GM12864 (cell line): ENCODE data around the gene PIEZO2.
"Not testable (repeated sequence)": the region's sequence is repeated elsewhere in the genome, so short reads cannot be mapped to it uniquely, and the experiment has no call there.

ENCODE experiments used
- DNase-seq: peaks from one replicate; pipeline ENCODE4 v3.0.0-alpha.2; 2011; ENCODE audit warnings: low read depth
- H3K4me3 ChIP-seq: 2 replicates; pipeline ENCODE4 v1.5.1; 2011; ENCODE audit warnings: mild to moderate bottlenecking, low read depth, low read length, control low read depth
- TF ChIP-seq, protein P1 (sequence below): IDR thresholded peaks from 2 replicates; pipeline ENCODE4 v1.5.1; 2011; ENCODE audit warnings: low read depth, mild to moderate bottlenecking, moderate library complexity, low read length, control low read depth, inconsistent platforms; ENCODE audit errors: missing control alignments

PIEZO2 gene

GRCh38 chr18:11145413-11146191 is 3.8 kb downstream of the PIEZO2 start:
- TF ChIP-seq, protein P1, sequence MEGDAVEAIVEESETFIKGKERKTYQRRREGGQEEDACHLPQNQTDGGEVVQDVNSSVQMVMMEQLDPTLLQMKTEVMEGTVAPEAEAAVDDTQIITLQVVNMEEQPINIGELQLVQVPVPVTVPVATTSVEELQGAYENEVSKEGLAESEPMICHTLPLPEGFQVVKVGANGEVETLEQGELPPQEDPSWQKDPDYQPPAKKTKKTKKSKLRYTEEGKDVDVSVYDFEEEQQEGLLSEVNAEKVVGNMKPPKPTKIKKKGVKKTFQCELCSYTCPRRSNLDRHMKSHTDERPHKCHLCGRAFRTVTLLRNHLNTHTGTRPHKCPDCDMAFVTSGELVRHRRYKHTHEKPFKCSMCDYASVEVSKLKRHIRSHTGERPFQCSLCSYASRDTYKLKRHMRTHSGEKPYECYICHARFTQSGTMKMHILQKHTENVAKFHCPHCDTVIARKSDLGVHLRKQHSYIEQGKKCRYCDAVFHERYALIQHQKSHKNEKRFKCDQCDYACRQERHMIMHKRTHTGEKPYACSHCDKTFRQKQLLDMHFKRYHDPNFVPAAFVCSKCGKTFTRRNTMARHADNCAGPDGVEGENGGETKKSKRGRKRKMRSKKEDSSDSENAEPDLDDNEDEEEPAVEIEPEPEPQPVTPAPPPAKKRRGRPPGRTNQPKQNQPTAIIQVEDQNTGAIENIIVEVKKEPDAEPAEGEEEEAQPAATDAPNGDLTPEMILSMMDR = no peak
- no peak overlapping the region; the same call in 1 of the 2 replicates for H3K4me3 ChIP-seq
- DNase-seq = no peak

DNA sequence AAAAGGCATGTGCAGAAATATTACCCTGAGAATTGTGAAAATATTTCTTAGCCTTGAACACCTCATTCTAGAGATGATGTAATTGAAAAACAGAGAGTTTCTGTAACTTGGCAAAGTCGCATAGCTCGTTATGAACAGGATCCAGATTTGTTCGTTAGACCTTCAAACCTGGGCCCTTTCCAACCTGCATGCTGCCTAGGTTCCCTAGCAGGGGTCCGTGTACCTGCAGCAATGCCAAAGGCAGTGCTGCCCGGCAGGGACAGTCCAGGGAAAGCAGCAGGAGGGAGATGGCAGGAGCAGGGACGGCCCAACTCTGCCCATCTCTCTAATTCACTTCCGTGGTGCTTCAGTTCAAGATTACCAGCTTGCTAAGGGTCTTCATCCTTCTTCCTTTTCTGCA is 12.0 kb downstream of the PIEZO2 start:
- no peak overlapping the region for H3K4me3 ChIP-seq
- TF ChIP-seq, protein P1 = no peak
- DNase-seq = no peak

DNA sequence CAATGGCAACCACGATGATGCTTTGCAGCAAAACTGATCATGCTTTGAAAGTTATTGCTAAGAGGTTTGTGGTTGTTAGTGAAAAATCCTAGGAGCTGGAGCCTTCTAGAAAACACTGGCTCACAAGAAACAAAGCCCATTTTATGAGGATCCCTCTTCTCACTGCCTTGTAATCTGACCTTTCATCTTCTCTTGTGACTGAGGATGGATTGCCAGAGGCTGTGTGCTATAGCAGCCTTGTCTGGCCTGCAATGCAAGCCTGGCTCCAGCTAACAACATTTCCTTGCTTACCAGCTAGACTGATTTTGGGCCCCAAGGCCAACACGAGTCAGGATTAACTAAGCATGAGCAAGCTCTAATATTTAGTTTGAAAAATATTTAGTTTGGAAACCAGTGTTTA is 13.1 kb downstream of the PIEZO2 start:
- no peak for DNase-seq
- no peak overlapping the region for H3K4me3 ChIP-seq
- TF ChIP-seq, protein P1 = no peak

GRCh38 chr18:11134940-11135339 is 14.4 kb downstream of the PIEZO2 start:
- H3K4me3 ChIP-seq = no peak overlapping the region
- TF ChIP-seq, protein P1 = no peak
- DNase-seq = no peak

- DNase-seq, H3K4me3 ChIP-seq: not testable (repeated sequence)
These were observed 20.3 kb downstream of the PIEZO2 start for GRCh38 chr18:11129059-11129458.

DNA sequence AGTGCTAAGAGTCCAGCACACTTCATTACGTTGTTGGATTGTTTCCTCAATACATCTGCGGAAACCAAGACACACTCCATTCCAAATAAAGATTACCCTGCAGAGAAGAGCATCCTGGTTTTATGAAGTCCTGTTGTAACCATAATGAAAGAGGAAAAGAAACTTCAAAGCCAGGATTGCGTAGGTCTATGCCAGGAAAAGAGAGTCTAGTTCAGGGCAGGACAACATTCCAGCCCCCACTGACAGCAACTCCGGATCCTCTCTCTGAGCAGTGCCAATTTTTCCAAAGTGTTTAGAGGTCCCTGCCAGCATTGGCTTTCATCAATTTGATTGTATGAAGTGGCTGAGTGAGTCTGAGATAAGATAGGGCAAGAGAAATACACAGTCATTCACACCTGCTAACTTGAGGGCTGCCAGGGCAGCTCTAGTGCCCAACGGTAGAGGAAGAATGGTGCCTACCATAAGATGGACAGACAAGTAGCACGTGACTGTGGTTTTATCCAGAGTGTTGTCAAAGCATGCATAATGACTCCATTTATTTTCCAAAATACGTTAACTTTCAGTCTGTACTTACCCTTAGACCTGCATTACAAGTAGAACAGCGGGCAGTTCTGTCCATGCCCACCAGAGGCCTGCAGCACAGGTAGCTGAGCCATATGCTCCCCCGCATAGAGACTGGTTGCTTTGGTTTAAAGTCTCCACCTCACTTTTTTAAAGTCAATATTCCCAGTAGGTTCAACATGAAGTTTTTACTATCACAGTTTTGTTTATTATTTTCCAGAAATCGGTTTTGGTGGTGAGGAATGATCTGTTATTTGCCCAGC is 23.7 kb downstream of the PIEZO2 start:
- DNase-seq = no peak
- TF ChIP-seq, protein P1 = no peak
- no peak overlapping the region for H3K4me3 ChIP-seq

GRCh38 chr18:11124054-11124453 is 25.3 kb downstream of the PIEZO2 start:
- no peak for DNase-seq
- TF ChIP-seq, protein P1 = no peak

More at GRCh38 chr18:11124054-11124453, 25.3 kb downstream of the PIEZO2 start:
- H3K4me3 ChIP-seq = no peak overlapping the region
